COLO668 (cell line): ENCODE data around the gene PDGFD.
A peak's percentile ranks its signal among the peaks of the same experiment; 100 is the strongest.

Source experiments
- DNase-seq: peaks from one replicate; lab custom pipeline; 2025; ENCODE audit not compliant: unreplicated experiment; lab: John Stamatoyannopoulos, UW

Gene PDGFD

GRCh38 chr11:104146421-104146820 lies 17.5 kb downstream of the PDGFD start:
- peak; percentile 16 for DNase-seq

DNA sequence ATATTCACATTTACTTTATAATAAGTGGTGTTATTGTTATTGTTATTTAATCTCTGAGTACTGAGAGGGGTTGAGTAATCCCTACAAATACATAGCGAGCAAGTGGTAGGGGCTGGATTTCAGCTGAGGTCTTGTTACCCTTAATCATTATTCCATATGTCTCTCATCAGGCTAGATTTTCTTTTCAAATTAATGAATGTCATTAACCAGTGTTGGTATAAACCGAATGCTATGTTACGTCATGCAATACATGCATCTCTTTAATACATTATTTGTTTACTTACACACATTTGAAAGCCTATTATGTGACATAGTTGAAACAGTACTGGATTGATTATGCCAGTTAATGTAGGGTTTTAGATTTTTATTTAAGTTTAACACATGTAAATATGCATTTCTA lies 18.9 kb downstream of the PDGFD start:
- no peak for DNase-seq

GRCh38 chr11:104142698-104143097 lies 21.2 kb downstream of the PDGFD start:
- no peak for DNase-seq

DNA sequence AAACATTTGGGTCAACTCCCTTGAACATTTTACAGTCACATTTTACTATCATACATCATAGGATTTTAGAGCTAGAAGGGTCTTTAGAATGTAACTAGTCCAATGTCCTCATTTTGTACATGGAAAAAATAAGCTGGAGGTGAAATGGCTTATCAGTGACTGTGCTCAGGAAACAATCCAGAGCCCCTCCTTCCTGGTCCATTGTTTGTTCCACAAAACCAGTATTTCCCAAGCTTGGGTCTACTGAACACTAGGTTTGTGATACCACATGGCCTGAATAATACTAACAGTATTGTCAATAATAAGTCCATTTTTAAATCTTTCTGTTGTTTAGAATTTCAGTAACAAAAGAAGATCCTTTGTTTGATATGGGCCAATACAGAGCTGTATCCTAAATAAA lies 27.1 kb downstream of the PDGFD start:
- DNase-seq = no peak

DNA sequence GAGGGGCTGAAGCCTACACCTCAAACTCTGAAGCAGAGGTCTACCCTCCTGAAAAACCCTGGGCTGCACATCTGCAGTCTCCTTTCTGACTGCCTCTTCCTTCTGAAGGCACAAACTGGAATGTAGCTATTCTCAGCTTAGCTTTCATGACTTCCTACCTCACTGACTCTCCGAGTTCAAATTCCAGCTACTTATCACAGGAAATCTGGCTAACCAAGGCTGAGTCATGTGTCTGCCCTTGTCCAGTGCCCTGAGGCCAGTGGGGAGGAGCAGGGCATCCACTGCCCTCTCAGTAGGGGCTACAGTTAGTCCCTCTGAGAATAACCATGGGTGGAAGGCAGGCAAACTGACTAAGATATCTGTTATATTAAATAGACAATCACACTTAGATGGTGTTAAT lies 29.2 kb downstream of the PDGFD start:
- DNase-seq = no peak

DNA sequence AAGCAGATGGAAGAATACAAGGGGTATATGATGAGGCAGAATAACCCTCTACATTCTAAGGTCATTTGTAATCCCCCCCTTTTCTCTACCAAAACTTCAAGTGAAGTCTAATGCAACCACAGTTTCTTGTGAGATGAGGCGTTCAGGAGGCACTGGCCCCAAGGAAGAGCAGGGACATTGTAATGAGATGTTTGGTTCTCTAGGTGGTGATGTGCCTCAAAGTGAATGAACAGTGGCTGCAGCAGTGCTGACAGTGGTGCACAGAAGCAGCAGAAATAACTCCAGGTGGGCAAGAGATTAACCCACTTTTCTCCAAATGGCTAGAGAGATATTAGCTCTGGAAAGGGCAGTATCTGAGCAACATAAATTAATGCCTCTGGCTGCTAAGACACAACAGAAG lies 33.8 kb downstream of the PDGFD start:
- DNase-seq = no peak

- no peak for DNase-seq
Measured at GRCh38 chr11:104129145-104129544, 34.8 kb downstream of the PDGFD start.

DNA sequence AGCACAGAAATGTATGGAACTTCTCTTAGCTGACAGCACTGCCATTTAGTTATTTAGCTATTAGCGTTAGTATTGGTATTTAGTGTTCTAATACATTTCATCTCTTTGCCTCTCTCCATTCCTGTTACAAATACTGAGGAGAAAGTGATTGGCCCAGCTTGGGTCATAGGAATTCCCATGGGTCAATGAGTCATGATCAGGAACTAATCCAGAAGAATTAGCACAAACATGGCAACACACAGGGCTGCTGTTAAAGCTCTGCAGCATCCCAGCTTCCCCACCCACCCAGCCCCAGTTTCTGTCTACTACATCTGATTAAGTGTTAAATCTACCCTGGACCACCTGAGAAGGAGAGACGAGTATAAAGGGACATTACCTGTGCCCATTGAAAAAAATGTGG lies 36.1 kb downstream of the PDGFD start:
- DNase-seq = no peak

DNA sequence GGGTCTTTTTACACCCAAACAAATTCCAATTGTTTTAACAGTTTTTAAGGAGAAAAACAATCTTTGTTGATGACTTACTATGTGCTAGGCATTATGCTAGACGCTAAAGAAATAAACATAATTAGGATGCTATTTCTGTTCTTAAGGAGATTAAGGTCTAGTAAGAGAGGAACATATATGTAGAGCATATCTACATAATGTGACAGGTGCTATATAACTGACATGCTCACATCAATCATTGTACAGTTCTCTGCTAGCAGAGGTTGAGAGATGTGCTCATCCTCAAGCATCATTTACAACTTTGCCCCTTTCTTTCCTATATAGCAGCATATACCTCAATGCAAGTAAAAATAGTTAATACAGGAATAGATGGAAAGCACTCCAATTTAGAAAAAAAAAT lies 37.5 kb downstream of the PDGFD start:
- DNase-seq = no peak

- DNase-seq = no peak
Measured at GRCh38 chr11:104124979-104125378, 39.0 kb downstream of the PDGFD start.

- DNase-seq = no peak
Measured at GRCh38 chr11:104122836-104123235, 41.1 kb downstream of the PDGFD start.

DNA sequence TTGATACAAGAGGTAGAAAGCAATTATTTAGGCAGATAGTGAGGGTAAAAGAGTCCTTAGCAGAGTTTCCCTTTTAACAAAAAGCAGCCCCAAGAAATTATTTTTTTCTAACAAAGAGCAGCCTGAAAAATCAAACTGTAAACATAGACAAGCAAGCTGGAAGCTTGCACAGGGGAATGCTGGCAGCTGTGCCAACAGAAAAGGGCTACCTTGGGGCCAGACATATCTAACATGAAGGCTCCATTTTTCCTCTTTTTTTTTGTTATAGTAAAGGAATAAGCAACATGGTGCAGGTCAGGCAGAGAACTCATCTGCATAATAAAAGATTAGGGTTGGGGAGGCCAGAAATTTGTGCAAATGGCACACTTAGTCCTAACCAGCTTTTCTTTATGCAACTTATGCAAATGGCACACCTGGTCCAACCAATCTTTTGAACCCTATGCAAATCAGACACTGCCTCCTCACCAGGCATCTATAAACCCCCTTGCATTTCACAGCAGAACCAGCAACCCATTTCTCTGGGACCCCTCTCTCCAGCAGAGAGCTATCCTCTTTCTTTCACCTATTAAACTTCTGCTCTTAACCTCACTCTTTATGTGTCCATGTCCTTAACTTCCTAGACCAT lies 41.8 kb downstream of the PDGFD start:
- DNase-seq = peak; percentile 1

DNA sequence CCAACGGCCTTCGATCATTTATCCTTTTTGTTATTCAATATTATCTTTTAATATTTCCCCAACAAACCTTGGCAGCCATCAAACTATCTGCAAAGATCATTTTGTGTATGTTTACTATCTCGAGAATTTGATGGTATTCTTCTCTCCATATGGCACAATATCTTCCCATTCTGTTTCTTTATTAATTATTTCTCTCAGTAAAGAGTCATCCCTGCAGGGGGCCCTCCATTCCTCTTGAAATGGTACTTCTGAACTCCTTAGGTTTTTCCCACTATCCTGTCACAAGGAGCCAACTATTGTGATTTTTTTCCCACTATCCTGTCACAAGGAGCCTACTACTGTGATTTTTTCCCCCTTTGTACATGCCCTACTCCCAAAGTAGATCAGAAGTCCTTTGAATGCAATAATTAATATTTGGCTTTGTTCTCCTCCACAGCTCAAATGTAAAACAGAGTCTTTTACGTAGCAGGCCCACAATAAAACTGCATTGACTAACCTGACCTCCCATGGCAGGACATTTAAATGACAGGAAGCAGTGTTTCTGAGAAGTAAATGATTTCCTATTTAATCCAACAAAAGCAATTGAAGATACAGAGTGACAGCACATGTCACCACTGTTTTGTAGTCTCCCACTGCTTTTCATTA lies 43.3 kb downstream of the PDGFD start:
- DNase-seq = no peak

DNA sequence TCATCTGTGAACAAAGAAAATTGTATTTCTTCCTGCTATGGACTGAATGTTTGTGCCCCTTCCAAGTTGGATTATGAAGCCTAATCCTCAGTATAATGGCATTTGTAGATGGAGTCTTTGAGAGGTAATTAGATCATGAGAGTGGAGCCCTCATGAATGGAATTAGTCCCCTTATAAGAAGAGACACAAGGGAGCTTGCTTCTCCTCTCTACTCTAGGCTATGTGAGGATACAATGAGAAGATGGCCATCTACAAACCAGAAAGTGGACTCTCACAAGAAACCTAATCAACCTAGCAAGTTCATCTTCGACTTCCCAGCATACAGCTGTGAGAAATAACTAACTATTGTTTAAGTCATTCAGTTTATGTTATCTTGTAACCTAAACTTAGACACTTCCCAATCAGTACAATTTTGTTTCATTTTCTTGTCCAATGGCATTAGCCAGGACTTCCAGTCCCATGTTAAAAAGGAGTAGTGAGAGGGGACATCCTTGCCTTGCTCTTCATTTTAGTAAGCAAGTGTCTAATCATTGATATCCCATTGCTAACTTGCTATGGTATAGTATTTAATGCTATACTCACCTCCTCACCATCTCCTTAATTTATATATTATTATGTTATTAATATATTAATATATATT lies 45.7 kb downstream of the PDGFD start:
- no peak for DNase-seq

DNA sequence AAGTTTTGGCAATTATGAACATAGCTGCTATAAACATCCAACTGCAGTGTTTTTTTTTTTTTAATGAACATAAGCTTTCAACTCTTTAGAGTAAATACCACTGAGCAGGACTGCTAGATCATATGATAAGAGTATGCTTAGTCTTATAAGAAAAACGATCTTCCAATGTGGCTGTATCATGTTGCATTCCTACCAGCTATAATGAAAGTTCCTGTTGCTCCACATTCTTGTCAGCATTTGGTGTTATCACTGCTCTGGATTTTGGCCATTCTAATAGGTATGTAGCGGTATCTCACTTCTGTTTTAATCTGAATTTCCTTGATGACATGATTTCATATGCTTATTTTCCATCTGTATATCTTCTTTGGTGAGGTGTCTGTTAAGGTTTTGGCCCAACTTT lies 50.4 kb downstream of the PDGFD start:
- DNase-seq = no peak

DNA sequence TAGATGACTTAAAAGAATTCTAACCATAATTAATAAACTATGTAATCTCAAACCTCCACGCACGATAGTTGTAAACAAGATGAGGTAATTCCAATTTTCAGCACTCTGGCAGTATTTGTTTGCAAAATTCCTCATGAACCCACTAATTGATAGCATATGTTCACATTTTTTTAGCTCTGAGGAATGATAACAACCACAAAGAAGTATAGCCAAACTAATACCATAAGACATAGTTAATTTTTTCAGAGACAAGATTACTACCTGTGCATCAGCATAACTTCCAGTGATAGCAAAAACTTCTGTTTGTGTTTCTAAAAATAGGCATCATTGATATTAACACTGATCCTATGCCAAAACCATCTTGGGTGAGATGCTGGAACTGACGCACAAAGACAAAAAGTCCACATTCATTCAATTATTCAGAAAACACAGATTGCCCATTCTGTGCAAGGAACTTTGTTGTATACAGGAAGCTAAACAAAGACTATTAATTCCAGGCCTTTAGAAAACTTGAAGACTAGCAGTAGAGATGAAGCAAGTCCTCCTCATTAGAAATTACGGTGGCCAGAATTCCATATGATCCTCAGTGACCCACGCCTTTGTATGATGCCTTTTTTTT lies 57.7 kb downstream of the PDGFD start:
- no peak for DNase-seq

DNA sequence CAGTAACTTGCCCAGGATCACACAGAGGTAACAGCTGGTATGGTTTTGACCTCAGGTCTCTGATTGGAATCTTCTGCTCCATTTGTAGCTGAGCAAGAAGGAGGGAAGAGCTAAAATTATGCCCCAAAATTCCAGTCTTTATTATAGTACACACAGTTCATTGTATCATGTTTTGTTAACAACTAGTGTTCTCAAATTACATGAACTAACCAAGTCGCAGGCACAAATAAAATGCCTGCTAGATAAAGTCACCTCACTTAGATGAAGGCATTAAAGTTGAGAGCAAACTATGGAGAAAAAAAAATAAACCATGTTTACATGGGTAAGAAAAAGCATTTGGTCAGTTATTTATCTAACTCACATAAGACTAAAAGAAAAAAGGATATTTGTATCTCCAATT lies 58.8 kb downstream of the PDGFD start:
- no peak for DNase-seq

DNA sequence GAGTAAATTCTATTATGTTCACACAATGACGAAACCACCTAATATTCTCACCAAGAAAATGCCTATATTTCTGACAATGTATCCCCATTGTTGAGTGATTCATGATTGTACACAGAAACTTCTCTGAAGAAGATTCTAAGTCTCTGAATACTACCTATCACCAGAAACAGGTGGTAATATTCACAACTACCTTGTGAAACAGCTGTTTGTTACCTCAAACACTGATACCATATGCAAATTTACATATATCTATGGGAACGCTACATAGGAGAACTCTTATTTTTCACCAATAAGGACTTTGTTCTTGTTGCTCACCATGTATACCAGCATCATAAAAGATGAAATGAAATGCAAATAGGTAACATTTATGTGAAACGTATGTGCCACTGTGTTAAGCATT lies 59.3 kb downstream of the PDGFD start:
- no peak for DNase-seq

DNA sequence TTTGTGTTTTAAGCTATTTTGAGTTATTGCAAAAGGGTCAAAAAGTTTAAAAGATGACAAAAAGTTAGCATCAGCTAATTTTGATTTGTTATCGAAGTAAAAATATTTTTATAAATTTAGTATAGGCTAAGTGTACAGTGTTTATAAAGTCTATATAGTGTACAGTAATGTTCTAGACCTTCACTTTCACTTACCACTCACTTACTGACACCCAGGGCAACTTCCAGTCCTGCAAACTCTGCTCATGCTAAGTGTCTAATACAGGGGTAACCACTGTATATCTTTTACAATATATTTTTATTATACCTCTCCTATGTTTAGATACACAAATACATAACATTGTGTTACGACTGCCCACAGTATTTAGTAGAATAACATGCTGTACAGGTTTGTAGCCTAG lies 59.7 kb downstream of the PDGFD start:
- no peak for DNase-seq

DNA sequence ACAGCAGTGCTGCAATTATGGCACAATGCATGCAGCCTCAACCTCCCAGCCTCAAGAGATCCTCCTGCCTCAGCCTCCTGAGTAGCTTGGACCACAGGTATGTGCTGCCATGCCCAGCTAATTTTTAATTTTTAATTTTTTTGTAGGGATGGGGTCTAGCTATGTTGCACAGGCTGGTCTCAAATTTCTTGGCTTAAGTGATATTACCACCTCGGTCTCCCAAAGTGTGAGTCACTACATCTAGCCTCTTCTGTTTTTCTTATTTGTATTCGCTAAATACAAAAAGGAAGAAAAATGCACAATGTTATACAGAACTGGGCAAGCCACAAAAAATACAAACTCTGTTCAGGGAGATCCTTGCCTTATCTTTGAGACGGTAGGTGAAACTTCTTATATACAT lies 65.4 kb downstream of the PDGFD start:
- no peak for DNase-seq

- no peak for DNase-seq
Measured at GRCh38 chr11:104098132-104098531, 65.8 kb downstream of the PDGFD start.

- DNase-seq = no peak
Measured at GRCh38 chr11:104096900-104097299, 67.0 kb downstream of the PDGFD start.
